22Rv1 (cell line): Measurements from ENCODE around the gene ZFP42.

Experiments used
- H3K27ac ChIP-seq: fragments of 450-650 bp; 2 replicates; pipeline ENCODE4 v1.5.1; 2017
- CTCF ChIP-seq: fragments of 450-650 bp; IDR thresholded peaks from 2 replicates; pipeline ENCODE4 v1.5.1; 2017; ENCODE audit warnings: mild to moderate bottlenecking
- ZFX ChIP-seq: fragments of 450-650 bp; IDR thresholded peaks from 2 replicates; pipeline ENCODE4 v1.6.1; 2017; ENCODE audit warnings: antibody characterized with exemption, borderline replicate concordance

ZFP42 gene

GRCh38 chr4:188006285-188006848 is 10.8 kb downstream of the ZFP42 start:
- H3K27ac ChIP-seq, result no peak overlapping the region
- no peak for TF ChIP-seq ZFX
- no peak for TF ChIP-seq CTCF

- H3K27ac ChIP-seq, result no peak overlapping the region
- TF ChIP-seq ZFX, result no peak
- TF ChIP-seq CTCF, result no peak
Measured at GRCh38 chr4:188008377-188008776, 12.8 kb downstream of the ZFP42 start.

- TF ChIP-seq CTCF (no peak), ZFX (no peak)
- no peak overlapping the region for H3K27ac ChIP-seq
Measured at GRCh38 chr4:188012426-188012945, 16.9 kb downstream of the ZFP42 start.

GRCh38 chr4:188015025-188015940 is 19.7 kb downstream of the ZFP42 start:
- H3K27ac ChIP-seq, result no peak overlapping the region
- TF ChIP-seq CTCF (no peak), ZFX (no peak)

GRCh38 chr4:188016754-188017153 is 21.2 kb downstream of the ZFP42 start:
- no peak for TF ChIP-seq ZFX
- TF ChIP-seq CTCF, result no peak
- no peak overlapping the region for H3K27ac ChIP-seq

GRCh38 chr4:188018262-188018661 is 22.7 kb downstream of the ZFP42 start:
- TF ChIP-seq CTCF (no peak), ZFX (no peak)
- H3K27ac ChIP-seq, result no peak overlapping the region

GRCh38 chr4:188021548-188022249 is 26.1 kb downstream of the ZFP42 start:
- no peak for TF ChIP-seq ZFX
- TF ChIP-seq CTCF, result no peak
- no peak overlapping the region for H3K27ac ChIP-seq
